NCI-H226 (cell line): ENCODE measurements around the gene ABHD17C.

Experiments
- DNase-seq: peaks from one replicate; pipeline ENCODE4 v3.0.0-alpha.2; 2015

ABHD17C gene

GRCh38 chr15:80769153-80769828, 74.2 kb downstream of the ABHD17C start:
- no peak for DNase-seq

GRCh38 chr15:80769829-80770705, 75.0 kb downstream of the ABHD17C start:
- DNase-seq, result no peak

GRCh38 chr15:80773122-80773551, 78.0 kb downstream of the ABHD17C start:
- DNase-seq, result no peak

GRCh38 chr15:80773792-80774352, 78.8 kb downstream of the ABHD17C start:
- DNase-seq, result no peak

GRCh38 chr15:80774486-80774885, 79.4 kb downstream of the ABHD17C start:
- DNase-seq, result no peak

- no peak for DNase-seq
These were observed 80.2 kb downstream of the ABHD17C start for GRCh38 chr15:80775338-80775737.

GRCh38 chr15:80776420-80777045, 81.4 kb downstream of the ABHD17C start:
- peak; percentile 49 for DNase-seq

GRCh38 chr15:80777137-80777536, 82.0 kb downstream of the ABHD17C start:
- peak; percentile 84 for DNase-seq

- DNase-seq, result peak; percentile 39
These were observed 82.9 kb downstream of the ABHD17C start for GRCh38 chr15:80777826-80778620.

GRCh38 chr15:80778621-80778963, 83.5 kb downstream of the ABHD17C start:
- peak; percentile 23 for DNase-seq

GRCh38 chr15:80778964-80779657, 84.0 kb downstream of the ABHD17C start, which contains the start of gene CEMIP:
TSS of gene CEMIP (plus strand) at chr15:80779370. CDS start at chr15:80873880, 94,510 bp downstream.
- peak; percentile 90 for DNase-seq

- peak; percentile 48 for DNase-seq
These were observed 84.7 kb downstream of the ABHD17C start for GRCh38 chr15:80779658-80780415.

GRCh38 chr15:80780416-80781221, 85.5 kb downstream of the ABHD17C start:
- DNase-seq, result no peak

GRCh38 chr15:80783260-80783659, 88.2 kb downstream of the ABHD17C start:
- no peak for DNase-seq

GRCh38 chr15:80785335-80785734, 90.2 kb downstream of the ABHD17C start:
- no peak for DNase-seq

- no peak for DNase-seq
These were observed 90.8 kb downstream of the ABHD17C start for GRCh38 chr15:80785811-80786354.

GRCh38 chr15:80787316-80787715, 92.2 kb downstream of the ABHD17C start:
- no peak for DNase-seq

- no peak for DNase-seq
These were observed 93.4 kb downstream of the ABHD17C start for GRCh38 chr15:80788536-80788935.

- no peak for DNase-seq
These were observed 94.2 kb downstream of the ABHD17C start for GRCh38 chr15:80789296-80789695.

- DNase-seq, result no peak
These were observed 94.7 kb downstream of the ABHD17C start for GRCh38 chr15:80789796-80790195.
